Frontal cortex (tissue), 4 donors: ENCODE measurements around the gene TPRG1. TPM values are rescaled to one million over a fixed set of nuclear protein-coding genes. Genes with fewer than 3 reads are reported as not detected.
"Not testable (repeated sequence)": the region's sequence is repeated elsewhere in the genome, so short reads cannot be mapped to it uniquely, and the experiment has no call there.

Experiments used
- DNase-seq, 2 donors: peaks; one replicate each; pipeline ENCODE4 v3.0.0; 2012; ENCODE audit warnings: low spot score in 2 of 2
- FAIRE-seq: peaks from 2 replicates; lab custom pipeline; 2012; peaks lifted over from hg19 to GRCh38; lab: Jason Lieb, UNC
- total RNA-seq: library from RNA; depleted of rRNA; stranded (reverse); fragments of >200 nt; gene quantifications from one replicate; pipeline ENCODE4 v1.2.3, GENCODE V29; 2014
- donor health status: control.
- donor health status: control.
- donor health status: control.

Gene TPRG1
- total RNA-seq, 1 donor from 2014 or later: 1.2 TPM

DNA sequence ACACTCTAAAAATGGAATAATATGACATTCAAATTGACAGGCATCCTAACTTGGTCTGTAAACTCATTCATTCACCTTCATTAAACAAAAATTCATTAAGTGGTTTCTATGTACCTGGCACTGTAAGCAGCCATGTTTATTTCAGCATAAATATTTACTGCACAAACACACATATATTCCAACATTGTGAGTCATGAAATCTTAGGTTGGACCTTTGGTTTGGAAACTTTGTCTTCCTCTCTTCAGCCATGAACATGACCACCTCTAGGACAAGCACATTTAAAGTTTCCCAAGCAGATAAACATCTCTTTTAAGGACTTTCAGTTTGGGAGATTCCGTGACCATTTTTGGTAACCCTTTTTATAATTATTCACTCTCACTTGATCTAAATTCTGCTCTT, 131.8 kb downstream of the TPRG1 start:
- no peak for DNase-seq
- FAIRE-seq: no peak

DNA sequence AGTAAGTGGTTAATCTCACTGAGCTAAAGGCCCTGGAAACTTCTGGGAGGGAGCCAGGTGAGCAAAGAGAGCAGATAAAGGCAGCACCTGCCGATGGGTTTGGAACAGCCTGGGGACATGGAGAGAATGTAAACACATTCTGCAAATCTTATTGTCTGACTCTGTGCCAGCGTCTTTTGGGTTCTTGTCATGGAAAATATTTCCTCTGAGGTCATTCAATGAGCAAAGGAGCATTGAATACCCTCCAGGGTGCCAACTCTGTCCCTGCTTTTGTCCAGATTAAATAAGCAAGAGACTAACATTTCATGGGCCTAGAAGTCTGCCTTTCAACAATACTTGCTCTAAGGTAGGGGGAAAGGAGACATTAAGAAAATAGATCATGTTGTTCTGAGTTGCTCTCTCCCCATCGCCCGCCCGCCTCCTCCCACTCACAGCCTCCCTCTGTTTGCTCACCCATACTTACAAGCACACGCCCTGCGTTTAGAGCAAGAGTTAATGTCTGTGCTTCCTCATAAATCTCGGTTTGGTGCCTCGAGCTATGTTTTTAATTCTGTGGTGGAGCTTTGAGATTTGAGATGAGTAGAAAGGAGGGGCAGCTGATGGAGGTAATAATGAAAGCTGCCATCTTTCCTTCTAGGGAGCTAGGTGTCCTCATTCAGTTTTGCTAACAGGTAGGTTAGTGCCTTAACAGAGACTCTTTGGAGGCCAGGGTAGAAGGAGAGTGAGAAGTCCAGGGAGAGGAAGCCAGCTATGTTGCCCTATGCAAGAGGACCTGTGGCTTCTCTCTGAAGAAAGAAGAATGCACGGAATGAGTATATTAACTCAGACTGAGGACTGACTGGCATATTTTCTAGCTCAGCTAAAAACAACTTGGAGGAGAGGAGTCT, 132.9 kb downstream of the TPRG1 start:
- DNase-seq (no peak), FAIRE-seq (no peak)

GRCh38 chr3:189305412-189305811, 133.6 kb downstream of the TPRG1 start:
- DNase-seq (no peak), FAIRE-seq (no peak)

- FAIRE-seq (no peak), DNase-seq (no peak)
Observed at GRCh38 chr3:189307963-189308362, 136.2 kb downstream of the TPRG1 start.

- DNase-seq (no peak), FAIRE-seq (no peak)
Observed at GRCh38 chr3:189308608-189309007, 136.8 kb downstream of the TPRG1 start.

- no peak for FAIRE-seq
- DNase-seq: no peak
Observed at GRCh38 chr3:189309400-189309975, 137.7 kb downstream of the TPRG1 start.

DNA sequence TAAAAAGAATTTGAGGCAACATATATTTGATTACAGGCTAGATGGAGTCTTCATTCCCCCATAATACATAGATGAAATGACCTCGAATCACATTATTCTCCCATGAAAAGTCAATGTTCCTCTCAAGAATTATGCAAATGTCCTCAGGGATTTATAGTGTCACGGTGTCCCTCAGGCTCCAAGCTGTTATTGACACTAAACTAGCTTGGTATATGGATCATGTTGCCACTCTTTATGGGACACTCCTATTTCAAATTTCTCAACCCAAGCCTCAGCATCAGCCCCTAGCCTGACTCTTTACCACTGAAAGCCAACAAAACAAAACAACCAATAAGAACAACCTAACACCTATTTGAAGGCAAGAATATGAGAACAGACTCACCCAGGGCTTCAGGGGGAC, 139.8 kb downstream of the TPRG1 start:
- no peak for DNase-seq
- no peak for FAIRE-seq

DNA sequence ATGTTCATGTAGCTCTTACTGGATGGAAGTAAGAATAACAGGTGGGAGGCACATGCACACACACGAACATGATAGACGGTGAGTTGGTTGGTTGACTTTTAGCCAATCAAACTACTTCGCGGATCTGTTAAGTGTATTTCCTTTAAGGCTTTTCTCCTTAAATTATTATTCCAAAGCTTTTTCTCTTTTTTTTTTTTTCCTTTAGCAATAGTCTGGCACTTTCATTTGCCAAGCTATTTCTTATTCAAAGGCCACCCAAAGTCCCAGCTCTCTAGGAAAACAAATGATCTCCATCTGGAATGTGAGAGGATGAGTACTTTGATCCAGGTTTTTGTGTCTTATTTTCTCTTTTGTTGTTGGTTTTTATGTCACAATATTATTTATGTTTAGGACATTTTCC, 141.1 kb downstream of the TPRG1 start:
- DNase-seq (no peak), FAIRE-seq (no peak)

- no peak for FAIRE-seq
Observed at GRCh38 chr3:189316296-189317019, 144.7 kb downstream of the TPRG1 start.

DNA sequence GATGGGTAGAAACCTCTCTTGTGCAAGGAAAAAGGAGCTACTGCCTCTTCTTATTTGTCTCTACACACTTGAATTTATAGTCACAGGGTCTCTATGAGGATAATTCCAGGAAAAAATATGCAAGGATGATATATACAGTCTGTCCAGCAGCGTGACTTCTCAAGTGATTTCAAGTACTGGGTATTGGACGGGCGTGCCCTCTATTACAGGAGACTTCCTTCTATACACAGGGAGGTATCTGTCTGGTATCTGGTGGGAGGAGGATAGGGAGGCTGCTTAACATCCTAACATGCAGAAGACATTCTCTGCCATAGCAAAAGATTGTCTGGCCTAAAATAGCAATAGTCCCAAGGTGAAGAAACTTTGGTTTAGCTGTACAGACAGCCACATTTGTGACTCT, 146.1 kb downstream of the TPRG1 start:
- DNase-seq (no peak), FAIRE-seq (no peak)

More at GRCh38 chr3:189316296-189317019, 144.7 kb downstream of the TPRG1 start:
- no peak for DNase-seq

DNA sequence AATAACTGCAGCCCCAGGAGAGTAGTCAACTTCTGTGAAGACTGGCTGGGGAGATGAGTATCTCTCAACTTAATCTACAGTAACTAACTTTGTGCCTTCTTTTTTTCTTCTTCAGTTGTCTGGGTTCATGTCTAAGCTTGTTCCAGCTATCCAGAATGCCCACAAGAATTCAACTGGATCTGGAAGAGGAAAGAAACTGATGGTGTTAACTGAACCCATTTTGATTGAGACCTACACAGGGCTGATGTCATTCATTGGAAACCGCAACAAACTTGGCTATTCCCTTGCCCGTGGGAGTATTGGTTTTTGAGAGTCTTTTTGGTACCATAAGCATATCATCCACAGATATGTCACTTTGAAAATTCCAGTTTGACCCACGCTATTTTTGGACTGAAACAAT, 148.7 kb downstream of the TPRG1 start:
- DNase-seq: no peak
- FAIRE-seq: no peak

DNA sequence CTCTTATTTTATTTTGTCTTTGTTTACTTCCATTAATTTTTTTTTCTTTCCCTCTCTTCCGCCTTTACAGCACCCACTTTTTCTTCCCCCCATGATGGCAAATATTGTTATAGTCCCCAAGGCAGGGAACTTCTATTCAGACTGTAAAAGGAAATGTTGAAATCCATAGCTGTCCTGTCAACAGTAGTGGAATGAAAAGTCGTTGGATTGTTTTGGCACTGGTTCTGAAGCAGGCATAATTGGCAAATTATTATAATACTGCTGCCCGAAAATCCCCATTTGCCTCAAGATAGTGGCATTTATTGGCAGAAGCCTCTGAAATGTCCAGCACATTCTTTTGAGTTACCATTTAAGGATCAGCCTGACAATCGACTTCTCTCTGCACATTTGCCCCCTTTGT, 150.6 kb downstream of the TPRG1 start:
- no peak for DNase-seq
- FAIRE-seq: no peak

GRCh38 chr3:189324538-189325138, 152.9 kb downstream of the TPRG1 start:
- FAIRE-seq (no peak), DNase-seq (no peak)

GRCh38 chr3:189325454-189325853, 153.7 kb downstream of the TPRG1 start:
- FAIRE-seq (no peak), DNase-seq (no peak)

- not testable (repeated sequence) for DNase-seq, FAIRE-seq
Observed at GRCh38 chr3:189329630-189330029, 157.9 kb downstream of the TPRG1 start.

DNA sequence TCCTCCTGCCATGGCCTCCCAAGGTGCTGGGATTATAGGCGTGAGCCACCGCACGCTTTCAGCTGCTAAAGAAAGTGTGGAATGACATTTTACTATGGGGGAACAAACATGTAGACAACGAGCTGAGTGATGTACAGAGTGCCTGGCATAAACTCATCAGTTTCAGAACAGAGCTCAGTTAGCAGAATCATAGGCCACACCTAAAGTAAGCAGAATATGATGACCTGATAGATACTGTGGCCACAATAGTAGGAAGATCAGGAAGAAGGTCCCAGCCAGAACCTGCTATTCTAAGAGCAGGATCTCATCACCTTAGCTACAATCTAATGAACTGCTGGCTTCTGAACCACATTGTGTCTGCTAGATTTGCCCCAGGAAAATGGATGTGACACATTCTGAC, 158.3 kb downstream of the TPRG1 start:
- no peak for DNase-seq

DNA sequence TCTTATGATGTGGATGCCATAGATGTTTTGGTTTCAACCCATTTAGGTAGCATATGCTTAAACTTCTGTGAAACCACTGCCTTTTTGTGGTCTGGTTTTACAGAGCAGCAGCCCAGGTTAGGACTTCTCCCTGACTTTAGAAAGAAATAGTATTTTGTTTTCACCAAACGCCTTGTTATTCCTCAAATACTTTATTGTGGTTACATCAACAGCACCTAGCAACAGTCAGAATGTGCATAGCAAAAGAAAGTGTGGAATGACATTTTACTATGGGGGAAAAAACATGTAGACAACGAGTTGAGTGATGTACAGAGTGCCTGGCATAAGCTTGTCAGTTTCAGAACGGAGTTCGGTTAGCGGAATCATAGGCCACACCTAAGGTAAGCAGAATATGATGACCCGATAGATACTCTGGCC, 159.2 kb downstream of the TPRG1 start:
- DNase-seq: no peak

More for the DNA sequence above, 158.3 kb downstream of the TPRG1 start:
- no peak for FAIRE-seq

DNA sequence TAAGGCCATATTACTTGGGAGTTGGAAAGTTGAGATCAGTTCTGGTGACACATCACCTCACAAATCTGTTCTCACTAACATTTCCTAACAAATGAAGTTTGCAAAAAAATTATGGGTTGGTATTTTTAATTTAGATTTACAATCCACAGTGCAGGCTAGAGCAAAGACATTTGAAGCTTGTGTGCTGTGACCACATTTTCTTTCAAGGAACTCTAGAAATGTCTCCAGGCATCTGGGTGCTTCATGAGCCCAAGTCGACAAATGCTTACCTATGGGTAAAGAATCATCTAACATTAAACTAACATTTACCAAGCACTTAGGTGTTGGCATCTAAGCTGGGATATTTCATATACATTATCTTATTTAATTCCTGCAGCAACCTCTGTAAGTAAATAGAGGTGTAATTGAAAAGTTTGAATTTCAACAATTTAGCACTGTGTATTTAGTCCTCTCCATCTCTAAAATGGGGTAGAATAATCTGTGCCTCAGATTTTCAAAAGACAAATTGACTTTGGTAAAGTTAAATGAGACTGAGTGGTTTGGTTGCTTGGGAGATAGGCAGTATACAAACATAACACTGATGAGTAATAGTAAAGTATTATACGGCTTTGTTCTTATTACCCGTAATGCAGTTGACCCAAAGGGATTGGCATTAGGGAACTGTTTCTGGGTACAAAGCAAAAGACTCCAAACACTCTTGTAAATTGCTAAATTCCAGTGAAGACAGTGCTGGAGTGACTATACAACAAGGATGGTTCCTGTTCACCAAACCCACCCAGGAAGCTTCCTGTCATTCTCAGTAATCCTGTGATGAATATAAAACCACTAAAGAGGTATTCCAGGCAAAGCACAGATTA, 162.5 kb downstream of the TPRG1 start:
- FAIRE-seq: no peak
- no peak for DNase-seq

More for the DNA sequence above, 159.2 kb downstream of the TPRG1 start:
- no peak for FAIRE-seq

- DNase-seq (no peak), FAIRE-seq (no peak)
Observed at GRCh38 chr3:189337673-189338091, 165.9 kb downstream of the TPRG1 start.
